Natural killer cell (primary cell): ENCODE data around the gene ACTN4. TPM values are rescaled to one million over a fixed set of nuclear protein-coding genes. Genes with fewer than 3 reads are reported as not detected.

Experiments used
- ATAC-seq, 3 donors: fragments of 150-1000 bp in 2 of 3; fragments of 200-7000 bp in 1 of 3; cut with Tn5 transposase; 1 replicate in 1 of 3; 2 replicates in 2 of 3; pipeline ENCODE4 v1.10.0; 2021; ENCODE audit warnings: mild to moderate bottlenecking in 2 of 3, moderate library complexity in 2 of 3
- DNase-seq, 2 donors: peaks; one replicate each; pipeline versions ENCODE4 v3.0.0 to v3.0.0-alpha.2; 2013 to 2021; ENCODE audit warnings: mixed read lengths in 1 of 2
- H3K27ac ChIP-seq: one replicate; pipeline ENCODE4 v1.5.1; 2013; ENCODE audit warnings: mild to moderate bottlenecking, low read length
- H3K27me3 ChIP-seq: one replicate; pipeline ENCODE4 v1.6.1; 2013; ENCODE audit warnings: low read length; ENCODE audit not compliant: control insufficient read depth, insufficient read depth
- H3K36me3 ChIP-seq: one replicate; pipeline ENCODE4 v1.6.1; 2013; ENCODE audit warnings: low read length; ENCODE audit not compliant: control insufficient read depth, insufficient read depth
- H3K4me1 ChIP-seq: one replicate; pipeline ENCODE4 v1.6.1; 2013; ENCODE audit warnings: low read length; ENCODE audit not compliant: control insufficient read depth, insufficient read depth
- H3K4me3 ChIP-seq: one replicate; pipeline ENCODE4 v1.5.1; 2013; ENCODE audit warnings: low read length
- H3K9me3 ChIP-seq: one replicate; pipeline ENCODE4 v1.6.1; 2013; ENCODE audit warnings: low read length; ENCODE audit not compliant: control insufficient read depth, insufficient read depth
- H3K27ac Mint-ChIP-seq, 2 donors: one replicate each; pipeline ENCODE4 v1.8.0; 2022; ENCODE audit warnings: mild to moderate bottlenecking in 2 of 2, mixed read lengths in 2 of 2, moderate library complexity in 1 of 2
- H3K27me3 Mint-ChIP-seq, 2 donors: one replicate each; pipeline ENCODE4 v1.8.0; 2022; ENCODE audit warnings: low read depth in 2 of 2, mixed read lengths in 2 of 2
- H3K36me3 Mint-ChIP-seq: one replicate; pipeline ENCODE4 v1.8.0; 2022; ENCODE audit warnings: mixed read lengths
- H3K4me1 Mint-ChIP-seq, 2 donors: one replicate each; pipeline ENCODE4 v1.8.0; 2022; ENCODE audit warnings: mixed read lengths in 2 of 2
- H3K4me3 Mint-ChIP-seq: one replicate; pipeline ENCODE4 v1.8.0; 2022; ENCODE audit warnings: mild to moderate bottlenecking, moderate library complexity, mixed read lengths
- H3K9me3 Mint-ChIP-seq, 2 donors: one replicate each; pipeline ENCODE4 v1.8.0; 2022; ENCODE audit warnings: mixed read lengths in 2 of 2
- WGBS: methylation state at CpG from one replicate; pipeline ENCODE4 v1.1.7; 2013; ENCODE audit warnings: missing lambda C conversion rate; ENCODE audit not compliant: insufficient coverage; 5-methylcytosine and 5-hydroxymethylcytosine counted together
- intact Hi-C: fragments of 100-400 bp; cut with micrococcal nuclease; formaldehyde crosslinking; loops from one replicate; pipeline ENCODE4 v1.14.2; 2022
- total RNA-seq, 4 donors: library from RNA; stranded (reverse); fragments of 120-200 nt in 1 of 4; gene quantifications; one replicate each; pipeline versions ENCODE4 v1.2.3 to v1.2.4, GENCODE V29; 2013 to 2022
- TF ChIP-seq, protein P1 (sequence below): fragments of 200-600 bp; IDR thresholded peaks from one replicate; pipeline ENCODE4 v1.8.0; 2022; ENCODE audit warnings: antibody characterized with exemption

Gene ACTN4
- total RNA-seq, 3 donors from 2014 or later (not counting 1 experiment from before 2014, with no cell fraction given) = 443 to 595 (median 541) TPM

DNA sequence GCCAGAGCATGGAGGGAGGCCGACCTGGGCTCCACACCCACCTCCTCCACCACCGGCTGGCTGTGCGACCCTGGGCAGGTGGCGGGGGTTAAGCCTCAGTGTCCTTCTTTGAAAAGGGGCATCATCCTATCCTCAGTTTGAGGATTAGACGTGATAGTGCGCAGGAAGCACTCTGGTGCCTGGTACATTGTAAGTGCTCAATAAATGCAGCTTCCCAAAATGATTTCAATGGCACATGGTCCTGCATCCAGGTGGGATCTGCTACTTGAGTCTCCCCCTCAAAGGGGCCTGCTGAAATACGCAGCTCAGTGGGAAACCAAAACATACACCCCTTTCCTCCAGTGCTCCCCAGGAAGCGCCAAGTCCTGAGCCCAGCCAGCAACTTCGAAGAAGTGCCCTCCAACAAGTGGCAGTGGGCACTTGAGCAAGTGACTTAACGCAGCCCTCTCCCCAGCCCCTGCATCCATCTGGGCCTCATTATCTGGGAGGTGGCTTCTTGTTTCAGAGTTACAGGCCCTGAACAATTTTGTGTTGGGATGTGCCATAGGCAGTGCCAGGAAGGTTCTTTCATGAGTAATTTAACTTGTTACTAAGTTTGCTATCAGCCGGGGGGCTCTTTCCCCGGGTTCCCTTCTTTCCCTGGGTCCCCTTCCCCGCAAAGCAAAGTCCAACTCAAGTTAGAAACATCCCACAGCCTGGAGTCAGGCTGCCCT is 17.9 kb downstream of the ACTN4 start:
- intact Hi-C loops = loop anchor here (2.0 kb wide), 1 partner anchor 15 kb away; no protein-coding TSS in a partner anchor
- ATAC-seq (no peak), DNase-seq (no peak)
- peak overlapping the region; percentile 77 for H3K27ac ChIP-seq
- WGBS = 62% methylated on average over 11 of the region's 13 CpGs
- no peaks in the 10 kb centered on the region for H3K27me3 ChIP-seq
- TF ChIP-seq, protein P1, sequence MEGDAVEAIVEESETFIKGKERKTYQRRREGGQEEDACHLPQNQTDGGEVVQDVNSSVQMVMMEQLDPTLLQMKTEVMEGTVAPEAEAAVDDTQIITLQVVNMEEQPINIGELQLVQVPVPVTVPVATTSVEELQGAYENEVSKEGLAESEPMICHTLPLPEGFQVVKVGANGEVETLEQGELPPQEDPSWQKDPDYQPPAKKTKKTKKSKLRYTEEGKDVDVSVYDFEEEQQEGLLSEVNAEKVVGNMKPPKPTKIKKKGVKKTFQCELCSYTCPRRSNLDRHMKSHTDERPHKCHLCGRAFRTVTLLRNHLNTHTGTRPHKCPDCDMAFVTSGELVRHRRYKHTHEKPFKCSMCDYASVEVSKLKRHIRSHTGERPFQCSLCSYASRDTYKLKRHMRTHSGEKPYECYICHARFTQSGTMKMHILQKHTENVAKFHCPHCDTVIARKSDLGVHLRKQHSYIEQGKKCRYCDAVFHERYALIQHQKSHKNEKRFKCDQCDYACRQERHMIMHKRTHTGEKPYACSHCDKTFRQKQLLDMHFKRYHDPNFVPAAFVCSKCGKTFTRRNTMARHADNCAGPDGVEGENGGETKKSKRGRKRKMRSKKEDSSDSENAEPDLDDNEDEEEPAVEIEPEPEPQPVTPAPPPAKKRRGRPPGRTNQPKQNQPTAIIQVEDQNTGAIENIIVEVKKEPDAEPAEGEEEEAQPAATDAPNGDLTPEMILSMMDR = no peak
- Mint-ChIP-seq H3K27me3 (no peaks in the 10 kb centered on the region), H3K4me1 (peaks cover 83 to 85% of the 10 kb centered on the region in 2 donors), H3K9me3 (no peaks in the 10 kb centered on the region), H3K27ac (peak overlapping the region; percentile 85), H3K4me3 (peak overlapping the region; percentile 37), H3K36me3 (no peaks in the 10 kb centered on the region)
- peaks cover 96% of the 10 kb centered on the region for H3K4me1 ChIP-seq
- H3K36me3 ChIP-seq = peaks cover 9% of the 10 kb centered on the region
- H3K9me3 ChIP-seq = no peaks in the 10 kb centered on the region
- H3K4me3 ChIP-seq = no peak overlapping the region

DNA sequence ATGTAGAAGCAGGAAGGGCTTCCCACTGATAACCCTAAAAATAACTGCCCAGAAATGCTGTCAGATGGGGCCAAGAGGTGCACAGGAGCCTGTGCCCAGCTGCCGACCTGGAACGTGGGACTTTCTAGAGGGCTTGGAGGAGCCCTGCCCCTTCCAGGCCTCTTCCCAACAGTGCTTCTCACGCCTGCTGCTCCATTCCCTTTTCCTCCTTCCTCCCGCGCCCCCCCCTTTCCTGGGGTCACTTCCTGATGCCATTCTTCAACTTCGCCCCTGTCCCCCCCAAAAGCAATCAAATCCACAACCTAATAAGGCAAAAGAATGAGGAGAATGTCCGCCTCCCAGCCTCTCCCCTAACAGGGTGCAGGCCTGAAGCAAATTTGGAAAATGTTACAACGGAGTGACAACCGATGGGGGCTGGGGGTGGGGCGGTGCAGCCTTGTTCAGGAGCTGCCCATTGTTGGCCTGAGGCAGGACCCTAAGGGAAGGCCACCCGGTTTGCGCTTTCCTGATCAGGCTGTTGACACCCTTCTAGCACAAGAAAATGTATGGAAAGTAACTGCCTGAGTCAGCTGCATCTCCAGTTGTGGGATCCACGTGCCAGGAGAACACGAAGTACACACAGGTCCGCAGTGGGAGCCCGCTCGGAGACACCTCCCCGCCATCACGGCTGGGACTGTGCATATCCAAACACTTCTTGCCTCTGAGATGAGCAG is 18.7 kb downstream of the ACTN4 start:
- 77% methylated on average over 19 of the region's 19 CpGs for WGBS
- H3K27ac Mint-ChIP-seq = peak overlapping the region; percentile 85
- intact Hi-C loops = loop anchor here (2.0 kb wide), 1 partner anchor 15 kb away; no protein-coding TSS in a partner anchor

DNA sequence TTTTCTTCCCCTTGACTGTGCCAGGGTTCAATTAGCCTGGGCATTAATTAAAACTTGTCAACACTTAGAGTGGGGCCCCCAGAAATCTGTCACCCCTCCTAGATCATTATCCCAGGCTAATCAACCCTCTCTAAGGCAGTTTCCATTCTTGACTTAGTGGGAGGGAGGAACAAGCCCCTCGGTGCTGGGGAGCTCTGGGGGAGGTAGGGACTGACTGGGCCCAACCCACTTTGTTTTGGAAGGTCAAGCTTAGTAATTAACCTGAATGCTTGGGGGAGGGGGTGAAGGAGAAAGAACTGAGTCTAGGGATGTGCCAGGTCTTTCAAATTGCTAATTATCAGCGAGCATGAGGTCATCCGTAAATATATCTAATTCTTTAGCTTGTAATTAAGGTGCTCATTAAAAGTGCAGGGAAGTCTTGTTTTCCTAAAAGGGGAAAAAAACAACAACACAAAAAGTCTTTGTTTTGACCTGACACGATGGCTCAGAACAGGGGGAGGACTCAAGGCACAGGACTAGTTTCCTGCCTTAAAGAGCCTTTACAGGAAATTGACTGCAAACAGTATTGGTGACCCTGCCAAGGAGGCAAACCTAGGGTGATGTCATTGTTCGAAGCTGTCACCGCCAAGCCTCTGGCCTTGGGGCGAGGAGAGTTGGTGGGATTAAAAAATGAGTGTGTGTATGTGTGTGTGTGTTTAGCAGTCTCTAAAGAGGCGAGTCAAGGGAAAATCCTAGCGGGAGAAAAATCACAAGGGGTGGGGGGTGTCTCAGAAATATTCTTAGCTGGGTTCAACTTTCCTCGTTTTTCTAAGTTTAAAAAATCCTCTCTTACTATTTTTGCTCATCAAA is 19.4 kb downstream of the ACTN4 start:
- H3K4me1 Mint-ChIP-seq = peaks cover 88 to 89% of the 10 kb centered on the region in 2 donors
- H3K36me3 Mint-ChIP-seq = no peaks in the 10 kb centered on the region
- no peaks in the 10 kb centered on the region for H3K27me3 ChIP-seq
- H3K27ac ChIP-seq = peak overlapping the region; percentile 77
- peaks cover 98% of the 10 kb centered on the region for H3K4me1 ChIP-seq
- no peaks in the 10 kb centered on the region for H3K9me3 Mint-ChIP-seq
- peak; percentile 47 to 71 for DNase-seq
- H3K4me3 Mint-ChIP-seq = peak overlapping the region; percentile 75
- H3K27me3 Mint-ChIP-seq = no peaks in the 10 kb centered on the region
- no peak overlapping the region for H3K4me3 ChIP-seq
- H3K27ac Mint-ChIP-seq = peak overlapping the region; percentile 85
- no peaks in the 10 kb centered on the region for H3K9me3 ChIP-seq
- TF ChIP-seq, protein P1 = no peak
- ATAC-seq = peak; percentile 72 to 78 (median 77)
- WGBS = 43% methylated on average over 9 of the region's 10 CpGs
- peaks cover 2% of the 10 kb centered on the region for H3K36me3 ChIP-seq
- intact Hi-C loops = loop anchor here (1.0 kb wide), 1 partner anchor 9 kb away; no protein-coding TSS in a partner anchor

More for the DNA sequence above, 18.7 kb downstream of the ACTN4 start:
- Mint-ChIP-seq H3K4me3 (peak overlapping the region; percentile 37), H3K4me1 (peaks cover 83 to 85% of the 10 kb centered on the region in 2 donors), H3K36me3 (no peaks in the 10 kb centered on the region), H3K9me3 (no peaks in the 10 kb centered on the region), H3K27me3 (no peaks in the 10 kb centered on the region)
- no peak overlapping the region for H3K4me3 ChIP-seq
- TF ChIP-seq, protein P1 = no peak
- H3K27ac ChIP-seq = peak overlapping the region; percentile 77
- no peak for DNase-seq
- peaks cover 3% of the 10 kb centered on the region for H3K36me3 ChIP-seq
- H3K9me3 ChIP-seq = no peaks in the 10 kb centered on the region
- ATAC-seq = no peak
- H3K27me3 ChIP-seq = no peaks in the 10 kb centered on the region
- peaks cover 96% of the 10 kb centered on the region for H3K4me1 ChIP-seq
